GM23338 (cell line): ENCODE measurements around the gene MYO1A.

Source experiments
- CREB1 ChIP-seq: fragments of 250-450 bp; sonication (Bioruptor Pico); IDR thresholded peaks from 2 replicates; pipeline ENCODE4 v1.5.0; 2020; ENCODE audit warnings: low read depth, mild to moderate bottlenecking, moderate library complexity
- CTCF ChIP-seq, 2 experiments: fragments of 200-600 bp in 1 of 2; sonication (generic) in 1 of 2; conservative IDR thresholded peaks; 2 replicates each; pipeline versions ENCODE4 v1.5.1 to v1.6.1; 2016 to 2017; ENCODE audit warnings: antibody characterized with exemption in 2 of 2, low read depth in 2 of 2, mild to moderate bottlenecking in 2 of 2, moderate library complexity in 1 of 2
- ETS1 ChIP-seq: IDR thresholded peaks from 2 replicates; pipeline ENCODE4 v1.6.1; 2016; ENCODE audit warnings: antibody characterized with exemption
- EZH2 ChIP-seq: fragments of 200-600 bp; sonication (generic); IDR thresholded peaks from one replicate; pipeline ENCODE4 v1.8.0; 2017; ENCODE audit warnings: antibody characterized with exemption, mild to moderate bottlenecking, low read depth; ENCODE audit not compliant: unreplicated experiment
- EZH2phosphoT487 ChIP-seq: fragments of 200-600 bp; sonication (generic); IDR thresholded peaks from one replicate; pipeline ENCODE4 v1.8.1; 2018; ENCODE audit warnings: antibody characterized with exemption; ENCODE audit not compliant: unreplicated experiment
- JUNB ChIP-seq: IDR thresholded peaks from one replicate; pipeline ENCODE4 v1.6.1; 2016; ENCODE audit warnings: antibody characterized with exemption; ENCODE audit not compliant: unreplicated experiment
- NANOG ChIP-seq: IDR thresholded peaks from 2 replicates; pipeline ENCODE4 v1.6.1; 2016; ENCODE audit warnings: antibody characterized with exemption, borderline replicate concordance
- POLR2AphosphoS5 ChIP-seq: IDR thresholded peaks from 2 replicates; pipeline ENCODE4 v1.6.1; 2016; ENCODE audit warnings: antibody characterized with exemption, low read depth
- REST ChIP-seq: IDR thresholded peaks from one replicate; pipeline ENCODE4 v1.6.1; 2018; ENCODE audit warnings: antibody characterized with exemption; ENCODE audit not compliant: unreplicated experiment
- STAT1 ChIP-seq: IDR thresholded peaks from one replicate; pipeline ENCODE4 v1.6.1; 2016; ENCODE audit warnings: antibody characterized with exemption; ENCODE audit not compliant: unreplicated experiment
- ZNF114 ChIP-seq: fragments of 250-450 bp; sonication (Bioruptor Pico); IDR thresholded peaks from 2 replicates; pipeline ENCODE4 v1.5.0; 2020; ENCODE audit warnings: mild to moderate bottlenecking, moderate library complexity
- ZNF331 ChIP-seq: fragments of 250-450 bp; sonication (Bioruptor Pico); IDR thresholded peaks from 2 replicates; pipeline ENCODE4 v1.5.0; 2020; ENCODE audit warnings: low read depth, mild to moderate bottlenecking, moderate library complexity
- TF ChIP-seq, protein P1 (sequence below): fragments of 250-450 bp; sonication (Bioruptor Pico); IDR thresholded peaks from 2 replicates; pipeline ENCODE4 v1.5.0; 2020; ENCODE audit warnings: mild to moderate bottlenecking, moderate library complexity

DNA sequence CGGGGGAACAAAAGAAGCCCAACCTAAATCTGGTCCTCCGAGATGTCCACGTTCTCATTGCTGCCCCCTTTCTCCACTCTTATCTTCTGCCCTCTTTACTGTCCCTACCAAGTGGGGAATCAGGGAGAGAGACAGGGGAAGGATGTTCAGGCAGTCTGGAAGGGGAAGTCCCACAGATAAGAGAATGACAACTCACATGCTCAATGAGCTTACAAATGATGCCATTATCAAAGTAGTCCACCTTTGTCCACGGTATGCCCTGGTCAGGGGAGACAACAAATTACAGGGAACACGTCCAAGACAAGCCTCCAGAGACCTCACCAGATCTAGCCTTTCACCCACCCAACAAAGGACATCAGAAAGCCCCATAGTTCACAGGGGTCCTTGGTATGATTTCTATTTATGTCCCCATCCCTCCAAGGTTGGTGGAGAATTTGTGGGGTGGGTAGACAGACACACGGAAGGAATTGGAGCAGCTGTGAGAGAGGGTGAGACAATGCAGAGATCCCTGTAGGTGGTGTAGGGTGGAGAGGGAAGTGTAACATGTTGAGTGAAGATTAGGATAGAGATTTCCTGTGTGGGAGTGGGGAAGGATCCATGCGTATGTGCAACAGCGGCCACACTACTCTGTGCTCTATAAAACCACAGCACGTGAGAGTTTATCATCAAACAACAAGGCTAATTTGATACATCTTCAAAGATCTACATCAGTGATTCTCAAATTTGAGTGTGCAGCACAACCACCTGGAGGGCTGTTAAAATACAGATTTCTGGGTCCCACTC lies 10.7 kb downstream of the MYO1A start:
- TF ChIP-seq EZH2, result no peak
- no peak for TF ChIP-seq POLR2AphosphoS5
- no peak for TF ChIP-seq CTCF (conservative IDR thresholded peaks at IDR 0.05; ENCODE audit: low read depth in 2 of 2)
- TF ChIP-seq REST, result no peak
- TF ChIP-seq EZH2phosphoT487, result no peak
- TF ChIP-seq CREB1 (CRISPR knock-in tag), result no peak
- no peak for TF ChIP-seq STAT1
- no peak for TF ChIP-seq JUNB
- no peak for TF ChIP-seq NANOG
- TF ChIP-seq ZNF114 (CRISPR knock-in tag), result no peak
- no peak for TF ChIP-seq ETS1
- TF ChIP-seq ZNF331, result no peak
- TF ChIP-seq, protein P1, sequence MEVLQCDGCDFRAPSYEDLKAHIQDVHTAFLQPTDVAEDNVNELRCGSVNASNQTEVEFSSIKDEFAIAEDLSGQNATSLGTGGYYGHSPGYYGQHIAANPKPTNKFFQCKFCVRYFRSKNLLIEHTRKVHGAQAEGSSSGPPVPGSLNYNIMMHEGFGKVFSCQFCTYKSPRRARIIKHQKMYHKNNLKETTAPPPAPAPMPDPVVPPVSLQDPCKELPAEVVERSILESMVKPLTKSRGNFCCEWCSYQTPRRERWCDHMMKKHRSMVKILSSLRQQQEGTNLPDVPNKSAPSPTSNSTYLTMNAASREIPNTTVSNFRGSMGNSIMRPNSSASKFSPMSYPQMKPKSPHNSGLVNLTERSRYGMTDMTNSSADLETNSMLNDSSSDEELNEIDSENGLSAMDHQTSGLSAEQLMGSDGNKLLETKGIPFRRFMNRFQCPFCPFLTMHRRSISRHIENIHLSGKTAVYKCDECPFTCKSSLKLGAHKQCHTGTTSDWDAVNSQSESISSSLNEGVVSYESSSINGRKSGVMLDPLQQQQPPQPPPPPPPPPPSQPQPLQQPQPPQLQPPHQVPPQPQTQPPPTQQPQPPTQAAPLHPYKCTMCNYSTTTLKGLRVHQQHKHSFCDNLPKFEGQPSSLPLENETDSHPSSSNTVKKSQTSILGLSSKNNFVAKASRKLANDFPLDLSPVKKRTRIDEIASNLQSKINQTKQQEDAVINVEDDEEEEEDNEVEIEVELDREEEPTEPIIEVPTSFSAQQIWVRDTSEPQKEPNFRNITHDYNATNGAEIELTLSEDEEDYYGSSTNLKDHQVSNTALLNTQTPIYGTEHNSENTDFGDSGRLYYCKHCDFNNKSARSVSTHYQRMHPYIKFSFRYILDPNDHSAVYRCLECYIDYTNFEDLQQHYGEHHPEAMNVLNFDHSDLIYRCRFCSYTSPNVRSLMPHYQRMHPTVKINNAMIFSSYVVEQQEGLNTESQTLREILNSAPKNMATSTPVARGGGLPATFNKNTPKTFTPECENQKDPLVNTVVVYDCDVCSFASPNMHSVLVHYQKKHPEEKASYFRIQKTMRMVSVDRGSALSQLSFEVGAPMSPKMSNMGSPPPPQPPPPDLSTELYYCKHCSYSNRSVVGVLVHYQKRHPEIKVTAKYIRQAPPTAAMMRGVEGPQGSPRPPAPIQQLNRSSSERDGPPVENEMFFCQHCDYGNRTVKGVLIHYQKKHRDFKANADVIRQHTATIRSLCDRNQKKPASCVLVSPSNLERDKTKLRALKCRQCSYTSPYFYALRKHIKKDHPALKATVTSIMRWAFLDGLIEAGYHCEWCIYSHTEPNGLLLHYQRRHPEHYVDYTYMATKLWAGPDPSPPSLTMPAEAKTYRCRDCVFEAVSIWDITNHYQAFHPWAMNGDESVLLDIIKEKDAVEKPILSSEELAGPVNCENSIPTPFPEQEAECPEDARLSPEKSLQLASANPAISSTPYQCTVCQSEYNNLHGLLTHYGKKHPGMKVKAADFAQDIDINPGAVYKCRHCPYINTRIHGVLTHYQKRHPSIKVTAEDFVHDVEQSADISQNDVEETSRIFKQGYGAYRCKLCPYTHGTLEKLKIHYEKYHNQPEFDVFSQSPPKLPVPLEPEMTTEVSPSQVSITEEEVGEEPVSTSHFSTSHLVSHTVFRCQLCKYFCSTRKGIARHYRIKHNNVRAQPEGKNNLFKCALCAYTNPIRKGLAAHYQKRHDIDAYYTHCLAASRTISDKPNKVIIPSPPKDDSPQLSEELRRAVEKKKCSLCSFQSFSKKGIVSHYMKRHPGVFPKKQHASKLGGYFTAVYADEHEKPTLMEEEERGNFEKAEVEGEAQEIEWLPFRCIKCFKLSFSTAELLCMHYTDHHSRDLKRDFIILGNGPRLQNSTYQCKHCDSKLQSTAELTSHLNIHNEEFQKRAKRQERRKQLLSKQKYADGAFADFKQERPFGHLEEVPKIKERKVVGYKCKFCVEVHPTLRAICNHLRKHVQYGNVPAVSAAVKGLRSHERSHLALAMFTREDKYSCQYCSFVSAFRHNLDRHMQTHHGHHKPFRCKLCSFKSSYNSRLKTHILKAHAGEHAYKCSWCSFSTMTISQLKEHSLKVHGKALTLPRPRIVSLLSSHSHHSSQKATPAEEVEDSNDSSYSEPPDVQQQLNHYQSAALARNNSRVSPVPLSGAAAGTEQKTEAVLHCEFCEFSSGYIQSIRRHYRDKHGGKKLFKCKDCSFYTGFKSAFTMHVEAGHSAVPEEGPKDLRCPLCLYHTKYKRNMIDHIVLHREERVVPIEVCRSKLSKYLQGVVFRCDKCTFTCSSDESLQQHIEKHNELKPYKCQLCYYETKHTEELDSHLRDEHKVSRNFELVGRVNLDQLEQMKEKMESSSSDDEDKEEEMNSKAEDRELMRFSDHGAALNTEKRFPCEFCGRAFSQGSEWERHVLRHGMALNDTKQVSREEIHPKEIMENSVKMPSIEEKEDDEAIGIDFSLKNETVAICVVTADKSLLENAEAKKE (CRISPR knock-in tag), result no peak
